Cardiac muscle cell (in vitro differentiated cells and primary cell): ENCODE results near the gene ALKBH2. TPM values are rescaled to one million over a fixed set of nuclear protein-coding genes. Genes with fewer than 3 reads are reported as not detected.

Source experiments
- DNase-seq, 2 donors: peaks; one replicate each; pipeline versions ENCODE4 v3.0.0 to v3.0.0-alpha.2; 2010 to 2017; ENCODE audit warnings: low read depth in 1 of 2, low spot score in 1 of 2
- H3K27ac ChIP-seq: fragments of 200-600 bp; sonication (generic); 2 replicates; pipeline ENCODE4 v1.5.1; 2016
- H3K27me3 ChIP-seq: fragments of 200-600 bp; sonication (generic); 2 replicates; pipeline ENCODE4 v1.6.0; 2016; ENCODE audit warnings: control low read depth
- H3K36me3 ChIP-seq: fragments of 200-600 bp; sonication (generic); 2 replicates; pipeline ENCODE4 v1.5.1; 2016; ENCODE audit warnings: control low read depth
- H3K4me1 ChIP-seq: fragments of 200-600 bp; sonication (generic); 2 replicates; pipeline ENCODE4 v1.8.1; 2017; ENCODE audit warnings: low read depth, mild to moderate bottlenecking, mixed run types
- H3K4me3 ChIP-seq: fragments of 200-600 bp; sonication (generic); 2 replicates; pipeline ENCODE4 v1.5.1; 2016; ENCODE audit warnings: mild to moderate bottlenecking
- H3K9me3 ChIP-seq: fragments of 200-600 bp; sonication (generic); 2 replicates; pipeline ENCODE4 v1.5.1; 2017; ENCODE audit warnings: low read depth, mild to moderate bottlenecking, control low read depth
- polyA plus RNA-seq: library from polyadenylated mRNA; unstranded; fragments of >200 nt; fragmentation: Nextera tagmentation; extraction: Ambion mirVana; gene quantifications from 2 replicates; pipeline ENCODE4 v1.2.1, GENCODE V29; 2016
- total RNA-seq: library from RNA; depleted of rRNA; stranded (reverse); fragments of >200 nt; gene quantifications from 2 replicates; pipeline ENCODE4 v1.2.3, GENCODE V29; 2016
- TF ChIP-seq, protein P1 (sequence below): IDR thresholded peaks from 2 replicates; pipeline ENCODE4 v1.5.1; 2012; ENCODE audit warnings: low read depth, mild to moderate bottlenecking, low read length

Gene ALKBH2
- total and polyA plus RNA-seq, 2 experiments from 2014 or later, result 32.7 to 46.6 TPM

DNA sequence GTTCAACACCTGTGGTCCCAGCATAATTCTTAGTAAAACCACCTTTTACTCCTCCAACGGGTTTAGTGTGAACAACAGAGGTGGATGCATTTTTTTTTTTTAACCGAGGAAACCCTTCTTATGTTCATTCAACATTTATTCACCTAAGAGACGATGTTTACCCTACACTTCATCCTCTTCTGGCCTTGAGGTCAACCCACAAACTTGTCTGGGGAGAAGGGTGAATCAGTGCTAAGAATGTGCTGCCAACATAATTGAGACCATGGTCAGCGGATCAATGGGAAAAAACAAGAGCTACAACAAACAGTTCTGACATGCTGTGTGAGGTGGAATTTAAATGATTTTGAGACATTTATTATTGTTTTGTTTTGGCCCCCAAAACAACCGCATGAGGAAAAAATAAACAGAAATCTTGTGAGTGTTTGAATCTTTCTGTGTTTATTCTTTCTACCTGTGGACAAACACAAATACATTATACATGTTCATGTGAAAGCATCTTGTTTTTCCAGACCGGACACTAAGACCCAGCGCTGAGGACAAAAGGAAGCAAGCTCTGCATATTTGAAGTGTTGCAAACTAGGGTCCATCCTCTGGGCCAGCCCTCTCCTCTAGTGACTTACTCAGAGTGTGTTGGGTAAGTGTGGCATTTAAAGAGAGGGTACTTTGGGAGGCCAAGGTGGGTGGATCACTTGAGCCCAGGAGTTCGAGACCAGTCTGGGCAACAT, 46.0 kb downstream of the ALKBH2 start:
- TF ChIP-seq, protein P1, sequence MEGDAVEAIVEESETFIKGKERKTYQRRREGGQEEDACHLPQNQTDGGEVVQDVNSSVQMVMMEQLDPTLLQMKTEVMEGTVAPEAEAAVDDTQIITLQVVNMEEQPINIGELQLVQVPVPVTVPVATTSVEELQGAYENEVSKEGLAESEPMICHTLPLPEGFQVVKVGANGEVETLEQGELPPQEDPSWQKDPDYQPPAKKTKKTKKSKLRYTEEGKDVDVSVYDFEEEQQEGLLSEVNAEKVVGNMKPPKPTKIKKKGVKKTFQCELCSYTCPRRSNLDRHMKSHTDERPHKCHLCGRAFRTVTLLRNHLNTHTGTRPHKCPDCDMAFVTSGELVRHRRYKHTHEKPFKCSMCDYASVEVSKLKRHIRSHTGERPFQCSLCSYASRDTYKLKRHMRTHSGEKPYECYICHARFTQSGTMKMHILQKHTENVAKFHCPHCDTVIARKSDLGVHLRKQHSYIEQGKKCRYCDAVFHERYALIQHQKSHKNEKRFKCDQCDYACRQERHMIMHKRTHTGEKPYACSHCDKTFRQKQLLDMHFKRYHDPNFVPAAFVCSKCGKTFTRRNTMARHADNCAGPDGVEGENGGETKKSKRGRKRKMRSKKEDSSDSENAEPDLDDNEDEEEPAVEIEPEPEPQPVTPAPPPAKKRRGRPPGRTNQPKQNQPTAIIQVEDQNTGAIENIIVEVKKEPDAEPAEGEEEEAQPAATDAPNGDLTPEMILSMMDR, result no peak
- Histone ChIP-seq H3K4me1 (no peaks in the 10 kb centered on the region), H3K4me3 (no peak overlapping the region), H3K9me3 (no peaks in the 10 kb centered on the region), H3K27me3 (no peaks in the 10 kb centered on the region), H3K27ac (no peak overlapping the region), H3K36me3 (no peaks in the 10 kb centered on the region)
- DNase-seq, result no peak

DNA sequence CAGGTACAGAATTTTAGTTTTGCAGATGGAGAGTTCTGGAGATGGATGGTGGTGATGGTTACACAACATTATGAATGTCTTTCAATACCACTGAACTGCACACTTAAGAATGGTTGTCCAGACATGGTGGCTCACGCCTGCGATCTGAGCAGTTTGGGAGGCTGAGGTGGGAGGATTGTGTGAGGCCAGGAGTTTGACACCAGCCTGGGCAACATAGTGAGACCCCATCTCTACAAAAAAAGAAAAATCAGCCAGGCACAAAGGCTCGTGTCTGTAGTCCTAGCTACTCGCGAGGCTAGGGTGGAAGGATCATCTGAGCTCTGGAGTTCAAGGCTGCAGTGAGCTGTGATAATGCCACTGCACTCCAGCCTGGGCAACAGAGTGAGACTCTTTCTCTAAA, 49.0 kb downstream of the ALKBH2 start:
- Histone ChIP-seq H3K36me3 (no peaks in the 10 kb centered on the region), H3K27ac (no peak overlapping the region), H3K27me3 (no peaks in the 10 kb centered on the region), H3K4me1 (no peaks in the 10 kb centered on the region), H3K4me3 (no peak overlapping the region), H3K9me3 (no peaks in the 10 kb centered on the region)
- TF ChIP-seq, protein P1, result no peak
- no peak for DNase-seq

Other genes with a start within 250 kb of the ALKBH2 start
- 15.9 and 26.1 TPM in 2 replicates for gene SSH1, start 235.9 kb downstream of the ALKBH2 start, total RNA-seq
- 17.7 and 19.1 TPM in 2 replicates for gene SSH1, start 235.9 kb downstream of the ALKBH2 start, polyA plus RNA-seq
- not detected in 2 replicates for gene DAO, start 213.4 kb downstream of the ALKBH2 start, total RNA-seq
- 0.72 TPM in 1 of 2 replicates, not detected in the other for gene DAO, start 213.4 kb downstream of the ALKBH2 start, polyA plus RNA-seq
- gene SVOP, start 72.4 kb downstream of the ALKBH2 start, total RNA-seq, result not detected in 2 replicates
- gene SVOP, start 72.4 kb downstream of the ALKBH2 start, polyA plus RNA-seq, result not detected in 2 replicates
- gene USP30, start 40.9 kb downstream of the ALKBH2 start, total RNA-seq, result 18.9 and 25.9 TPM in 2 replicates
- gene USP30, start 40.9 kb downstream of the ALKBH2 start, polyA plus RNA-seq, result 21.0 and 28.7 TPM in 2 replicates
- 133 and 159 TPM in 2 replicates for gene UNG, start 4.1 kb upstream of the ALKBH2 start, total RNA-seq
- gene UNG, start 4.1 kb upstream of the ALKBH2 start, polyA plus RNA-seq, result 78.5 and 85.7 TPM in 2 replicates
- gene ACACB, start 23.1 kb upstream of the ALKBH2 start, total RNA-seq, result 52.3 and 78.0 TPM in 2 replicates
- gene ACACB, start 23.1 kb upstream of the ALKBH2 start, polyA plus RNA-seq, result 27.8 and 28.9 TPM in 2 replicates
- 0.42 and 2.5 TPM in 2 replicates for gene FOXN4, start 215.8 kb upstream of the ALKBH2 start, total RNA-seq
- 0.15 and 0.84 TPM in 2 replicates for gene FOXN4, start 215.8 kb upstream of the ALKBH2 start, polyA plus RNA-seq